HCEC 1CT (cell line): ENCODE measurements around the gene TAC4.

Experiments used
- DNase-seq: peaks from one replicate; pipeline ENCODE4 v3.0.0-alpha.2; 2017

Gene TAC4

GRCh38 chr17:49842371-49842770 lies 5.5 kb downstream of the TAC4 start:
- no peak for DNase-seq

- no peak for DNase-seq
Measured at GRCh38 chr17:49841548-49841947, 6.3 kb downstream of the TAC4 start.

- no peak for DNase-seq
Measured at GRCh38 chr17:49839455-49839854, 8.4 kb downstream of the TAC4 start.

GRCh38 chr17:49836111-49837030 lies 11.5 kb downstream of the TAC4 start:
- no peak for DNase-seq

GRCh38 chr17:49835472-49835871 lies 12.4 kb downstream of the TAC4 start:
- no peak for DNase-seq

- no peak for DNase-seq
Measured at GRCh38 chr17:49834118-49834743, 13.6 kb downstream of the TAC4 start.

- DNase-seq, result no peak
Measured at GRCh38 chr17:49832840-49833599, 14.8 kb downstream of the TAC4 start.

GRCh38 chr17:49830605-49831004 lies 17.3 kb downstream of the TAC4 start:
- DNase-seq, result peak; percentile 13

GRCh38 chr17:49829026-49829425 lies 18.8 kb downstream of the TAC4 start:
- DNase-seq, result no peak

- DNase-seq, result peak; percentile 13
Measured at GRCh38 chr17:49828325-49828724, 19.5 kb downstream of the TAC4 start.

GRCh38 chr17:49825645-49826044 lies 22.2 kb downstream of the TAC4 start:
- no peak for DNase-seq

GRCh38 chr17:49823614-49824013 lies 24.3 kb downstream of the TAC4 start:
- peak; percentile 50 for DNase-seq

GRCh38 chr17:49822829-49823228 lies 25.0 kb downstream of the TAC4 start:
- peak; percentile 83 for DNase-seq

- DNase-seq, result no peak
Measured at GRCh38 chr17:49821916-49822315, 26.0 kb downstream of the TAC4 start.

- no peak for DNase-seq
Measured at GRCh38 chr17:49821466-49821865, 26.4 kb downstream of the TAC4 start.

- DNase-seq, result no peak
Measured at GRCh38 chr17:49820773-49821172, 27.1 kb downstream of the TAC4 start.

- no peak for DNase-seq
Measured at GRCh38 chr17:49819651-49820050, 28.2 kb downstream of the TAC4 start.

GRCh38 chr17:49819138-49819537 lies 28.7 kb downstream of the TAC4 start:
- DNase-seq, result no peak

- DNase-seq, result no peak
Measured at GRCh38 chr17:49817993-49818392, 29.9 kb downstream of the TAC4 start.

- no peak for DNase-seq
Measured at GRCh38 chr17:49815761-49816281, 32.0 kb downstream of the TAC4 start.

GRCh38 chr17:49814781-49815529 lies 32.9 kb downstream of the TAC4 start:
- DNase-seq, result no peak

GRCh38 chr17:49809056-49809455 lies 38.8 kb downstream of the TAC4 start:
- DNase-seq, result no peak

- DNase-seq, result no peak
Measured at GRCh38 chr17:49798738-49799137, 49.1 kb downstream of the TAC4 start.
